GM18907 (cell line): ENCODE measurements around the gene F10.
"Not testable (repeated sequence)": the region's sequence is repeated elsewhere in the genome, so short reads cannot be mapped to it uniquely, and the experiment has no call there.

Source experiments
- ATAC-seq: cut with Tn5 transposase; IDR thresholded peaks from one replicate; pipeline ENCODE4 v1.9.1; 2021; ENCODE audit warnings: mild to moderate bottlenecking, moderate library complexity; ENCODE audit not compliant: unreplicated experiment

Gene F10

DNA sequence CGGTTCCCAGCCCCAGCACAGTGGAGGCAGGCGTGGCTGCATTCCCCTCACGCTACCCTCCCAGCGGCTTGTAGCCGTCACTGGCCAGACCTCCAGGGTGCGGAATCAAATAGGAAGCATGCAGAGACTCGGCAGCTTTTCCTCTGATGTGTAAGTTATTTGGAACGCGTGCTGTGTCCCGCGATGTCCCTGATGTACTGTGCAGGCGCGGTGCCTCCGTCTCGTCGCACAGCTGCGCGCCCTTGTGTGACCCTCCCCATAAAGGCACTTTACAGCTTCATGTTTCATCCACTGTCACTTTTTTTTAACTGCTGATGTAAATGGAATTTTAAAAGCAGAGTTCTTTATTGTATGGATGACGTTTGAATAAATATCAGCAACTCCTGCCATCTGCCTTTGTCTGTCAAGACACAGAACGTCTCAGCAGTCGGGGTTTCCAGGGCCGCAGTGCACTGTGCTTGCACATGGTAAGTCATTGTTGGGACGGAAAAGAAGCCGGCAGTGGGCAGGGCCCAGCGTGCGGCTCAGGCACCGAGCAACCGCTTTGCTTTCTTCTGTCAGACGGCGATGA is 24.4 kb upstream of the F10 start:
- no peak for ATAC-seq

DNA sequence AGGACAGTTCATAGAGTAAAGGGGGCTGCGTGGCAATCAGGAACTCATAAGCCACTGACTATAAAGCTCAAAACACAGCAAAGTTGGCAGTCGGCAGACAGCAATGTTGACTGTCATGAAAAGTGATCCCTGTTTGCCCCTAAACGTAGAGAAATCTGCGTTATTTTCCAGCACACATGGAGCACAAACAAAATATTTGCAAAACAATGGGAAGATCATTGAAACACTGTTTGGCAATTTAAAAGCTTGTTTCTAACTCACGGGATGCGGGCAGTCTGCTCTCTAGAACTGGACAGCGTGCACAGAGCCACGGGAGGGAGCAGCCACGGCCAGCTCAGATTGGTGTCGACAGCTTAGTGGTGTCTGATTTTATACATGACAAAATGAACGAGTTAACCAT is 23.5 kb upstream of the F10 start:
- ATAC-seq: no peak

DNA sequence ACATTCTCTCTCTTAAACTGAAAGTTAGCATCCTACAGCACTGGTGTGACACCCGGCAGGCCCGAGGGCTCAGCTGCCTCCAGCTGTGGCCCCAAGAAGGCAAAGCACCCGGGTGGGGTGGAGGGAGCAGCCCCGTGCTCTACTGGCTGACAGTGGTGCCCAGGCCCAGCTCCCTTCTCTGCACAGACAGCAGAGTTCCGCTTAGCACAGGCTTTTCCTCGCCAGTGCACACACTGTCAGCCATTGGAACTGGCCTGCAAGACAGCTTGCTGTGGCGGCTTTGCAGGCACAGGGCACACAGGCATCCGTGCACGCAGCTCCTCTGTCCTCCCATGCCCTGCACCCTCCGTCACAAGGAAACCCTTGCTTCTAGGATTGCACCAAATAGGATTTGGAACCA is 20.3 kb upstream of the F10 start:
- not testable (repeated sequence) for ATAC-seq

DNA sequence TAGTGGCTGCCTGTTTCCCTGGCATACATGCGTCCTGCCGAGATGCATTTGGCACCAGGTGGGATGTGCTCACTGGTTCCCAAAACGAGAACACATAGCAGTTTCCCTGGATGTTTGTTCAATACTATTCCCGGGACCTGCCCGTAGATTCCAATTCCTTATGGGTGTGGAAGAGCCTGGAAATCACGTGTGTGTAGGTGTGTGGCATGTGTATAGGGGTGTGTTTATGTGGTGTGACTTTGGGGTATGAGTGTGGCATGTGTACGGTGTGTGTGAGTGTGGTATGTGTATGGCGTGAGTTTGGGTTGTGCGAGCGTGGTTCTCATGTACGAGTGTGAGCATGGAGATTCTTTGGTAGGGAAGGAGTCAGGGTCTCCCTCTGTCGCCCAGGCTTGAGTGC is 19.9 kb upstream of the F10 start:
- ATAC-seq: no peak

DNA sequence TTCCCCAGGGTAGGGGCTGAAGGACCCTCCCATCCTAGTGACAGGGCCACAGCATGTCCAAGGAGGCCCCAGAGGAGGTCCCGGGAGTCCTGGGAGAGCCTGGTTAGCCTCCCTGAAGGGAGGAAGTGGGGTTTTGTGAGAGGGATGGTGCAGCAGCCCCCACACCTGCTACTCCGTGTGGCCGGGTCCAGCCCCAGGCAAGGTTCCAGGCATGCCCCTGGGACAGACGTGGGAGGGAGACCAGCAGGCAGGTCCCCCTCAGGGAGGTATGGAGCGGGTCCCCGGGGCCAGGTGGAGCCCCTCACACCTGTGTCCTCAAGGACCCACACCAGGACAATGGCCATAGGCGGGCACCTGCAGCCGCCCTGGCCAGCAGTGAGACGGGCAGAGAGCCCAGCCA is 19.0 kb upstream of the F10 start:
- ATAC-seq: no peak

DNA sequence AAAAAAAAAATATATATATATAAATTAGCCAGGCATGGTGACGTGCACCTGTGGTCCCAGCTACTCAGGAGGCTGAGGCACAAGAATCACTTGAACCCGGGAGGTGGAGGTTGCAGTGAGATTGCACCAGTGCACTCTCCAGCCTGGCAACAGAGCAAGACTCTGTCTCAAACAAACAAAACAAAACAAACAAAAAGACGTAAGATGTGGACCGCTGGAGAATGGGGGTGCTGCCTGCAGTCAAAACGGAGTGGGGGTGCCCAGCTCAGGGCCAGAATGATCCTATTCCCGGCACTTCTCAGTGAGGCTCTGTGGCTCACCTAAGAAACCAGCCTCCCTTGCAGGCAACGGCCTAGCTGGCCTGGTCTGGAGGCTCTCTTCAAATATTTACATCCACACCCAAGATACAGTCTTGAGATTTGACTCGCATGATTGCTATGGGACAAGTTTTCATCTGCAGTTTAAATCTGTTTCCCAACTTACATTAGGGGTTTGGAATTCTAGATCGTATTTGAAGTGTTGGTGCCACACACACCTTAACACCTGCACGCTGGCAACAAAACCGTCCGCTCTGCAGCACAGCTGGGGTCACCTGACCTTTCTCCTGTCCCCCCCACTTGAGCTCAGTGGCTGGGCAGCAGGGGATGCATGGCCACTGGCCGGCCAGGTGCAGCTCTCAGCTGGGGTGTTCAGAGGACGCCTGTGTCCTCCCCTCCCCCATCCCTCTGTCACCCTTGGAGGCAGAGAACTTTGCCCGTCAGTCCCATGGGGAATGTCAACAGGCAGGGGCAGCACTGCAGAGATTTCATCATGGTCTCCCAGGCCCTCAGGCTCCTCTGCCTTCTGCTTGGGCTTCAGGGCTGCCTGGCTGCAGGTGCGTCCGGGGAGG is 17.3 kb upstream of the F10 start, which contains the start of gene F7:
TSS of gene F7 (plus strand) at position 760 of the 889 bp plus-strand sequence. CDS start at position 811, 51 bp downstream.
- ATAC-seq: no peak

DNA sequence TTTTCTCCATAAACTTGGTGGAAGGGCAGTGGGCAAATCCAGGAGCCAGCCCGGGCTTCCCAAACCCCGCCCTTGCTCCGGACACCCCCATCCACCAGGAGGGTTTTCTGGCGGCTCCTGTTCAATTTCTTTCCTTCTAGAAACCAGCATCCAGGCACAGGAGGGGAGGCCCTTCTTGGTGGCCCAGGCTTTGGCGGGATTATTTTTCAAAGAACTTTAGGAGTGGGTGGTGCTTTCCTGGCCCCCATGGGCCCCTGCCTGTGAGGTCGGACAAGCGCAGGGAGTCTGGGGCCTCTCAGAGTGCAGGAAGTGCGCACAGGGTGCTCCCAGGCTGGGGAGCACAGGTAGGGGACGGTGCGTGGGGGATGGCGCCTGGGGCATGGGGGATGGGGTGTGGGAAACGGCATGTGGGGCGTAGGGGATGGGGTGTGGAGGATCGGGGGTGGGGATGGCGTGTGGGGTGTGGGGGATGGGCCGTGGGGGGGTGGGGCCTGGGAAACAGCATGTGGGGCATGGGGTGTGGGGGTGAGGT is 16.6 kb upstream of the F10 start:
- ATAC-seq: no peak

DNA sequence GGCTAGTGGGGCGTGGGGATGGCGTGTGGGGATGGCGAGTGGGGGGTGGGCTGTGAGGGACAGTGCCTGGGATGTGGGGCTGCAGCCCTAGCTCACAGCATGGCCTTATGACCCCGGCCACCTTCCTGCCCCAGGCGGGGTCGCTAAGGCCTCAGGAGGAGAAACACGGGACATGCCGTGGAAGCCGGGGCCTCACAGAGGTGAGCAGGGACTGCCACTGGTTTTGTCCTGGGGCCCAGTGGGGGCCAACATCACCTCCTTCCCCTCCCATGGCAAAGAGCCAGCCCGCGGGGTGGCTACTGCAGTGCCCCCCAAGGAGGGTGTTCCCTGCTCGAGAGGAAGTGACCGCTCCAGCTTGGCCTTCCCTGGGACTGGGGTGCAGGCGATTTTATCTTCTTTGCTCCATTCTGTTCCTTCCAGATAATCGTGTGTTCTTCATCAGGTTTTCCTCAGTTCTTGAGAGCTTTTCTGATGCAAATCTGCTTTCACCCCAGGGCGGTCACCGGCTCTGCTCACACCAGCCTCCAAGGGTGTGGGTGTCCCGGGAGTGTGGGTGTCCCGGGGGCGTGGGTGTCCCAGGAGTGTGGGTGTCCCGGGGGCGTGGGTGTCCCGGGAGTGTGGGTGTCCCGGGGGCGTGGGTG is 15.8 kb upstream of the F10 start:
- ATAC-seq: no peak

DNA sequence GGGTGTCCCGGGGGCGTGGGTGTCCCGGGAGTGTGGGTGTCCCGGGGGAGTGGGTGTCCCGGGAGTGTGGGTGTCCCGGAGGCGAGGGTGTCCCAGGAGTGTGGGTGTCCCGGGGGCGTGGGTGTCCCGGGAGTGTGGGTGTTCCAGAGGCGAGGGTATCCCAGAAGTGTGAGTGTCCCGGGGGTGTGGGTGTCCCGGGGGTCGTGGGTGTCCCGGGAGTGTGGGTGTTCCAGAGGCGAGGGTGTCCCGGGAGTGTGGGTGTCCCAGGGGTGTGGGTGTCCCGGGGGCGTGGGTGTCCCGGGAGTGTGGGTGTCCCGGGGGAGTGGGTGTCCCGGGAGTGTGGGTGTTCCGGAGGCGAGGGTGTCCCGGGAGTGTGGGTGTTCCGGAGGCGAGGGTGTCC is 14.1 kb upstream of the F10 start:
- not testable (repeated sequence) for ATAC-seq

DNA sequence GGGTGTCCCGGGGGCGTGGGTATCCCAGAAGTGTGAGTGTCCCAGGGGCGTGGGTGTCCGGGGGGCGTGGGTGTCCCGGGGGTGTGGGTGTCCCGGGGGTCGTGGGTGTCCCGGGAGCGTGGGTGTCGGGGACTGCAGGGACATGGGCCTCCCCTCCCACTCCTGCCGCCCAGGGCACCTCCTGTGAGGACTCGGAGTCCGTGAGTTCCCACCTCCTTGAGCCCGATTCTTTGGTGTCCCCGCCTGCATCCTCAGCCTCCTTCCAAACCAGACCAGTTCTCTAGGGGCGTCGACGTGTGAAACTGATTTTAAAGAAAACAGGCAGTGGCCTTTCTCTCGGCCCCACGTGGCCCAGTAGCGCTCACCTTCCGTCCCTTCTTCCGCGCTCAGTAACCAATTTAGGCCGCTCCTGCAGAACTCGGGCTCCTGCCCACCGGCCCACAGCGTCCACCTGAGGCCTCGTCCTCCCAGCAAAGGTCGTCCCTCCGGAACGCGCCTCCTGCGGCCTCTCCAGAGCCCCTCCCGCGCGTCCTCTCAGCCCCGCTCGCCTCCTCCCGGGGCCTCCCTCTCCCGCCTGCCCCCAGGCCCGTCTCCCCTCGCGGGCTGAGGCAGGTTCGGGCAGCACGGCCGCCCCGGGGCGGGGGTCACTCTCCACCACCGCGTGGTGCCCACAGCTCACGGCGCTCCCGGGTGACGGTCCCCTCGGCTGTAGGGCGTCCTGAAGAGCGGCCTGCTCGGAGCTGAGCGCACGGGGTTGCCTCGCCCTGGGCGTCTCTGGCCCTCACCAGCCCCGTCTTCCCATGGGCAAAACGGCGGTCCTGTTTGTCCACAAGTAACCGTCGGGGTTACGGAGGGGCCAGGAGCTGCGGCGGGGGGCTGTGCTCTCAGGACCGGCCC is 13.2 kb upstream of the F10 start:
- no peak for ATAC-seq

DNA sequence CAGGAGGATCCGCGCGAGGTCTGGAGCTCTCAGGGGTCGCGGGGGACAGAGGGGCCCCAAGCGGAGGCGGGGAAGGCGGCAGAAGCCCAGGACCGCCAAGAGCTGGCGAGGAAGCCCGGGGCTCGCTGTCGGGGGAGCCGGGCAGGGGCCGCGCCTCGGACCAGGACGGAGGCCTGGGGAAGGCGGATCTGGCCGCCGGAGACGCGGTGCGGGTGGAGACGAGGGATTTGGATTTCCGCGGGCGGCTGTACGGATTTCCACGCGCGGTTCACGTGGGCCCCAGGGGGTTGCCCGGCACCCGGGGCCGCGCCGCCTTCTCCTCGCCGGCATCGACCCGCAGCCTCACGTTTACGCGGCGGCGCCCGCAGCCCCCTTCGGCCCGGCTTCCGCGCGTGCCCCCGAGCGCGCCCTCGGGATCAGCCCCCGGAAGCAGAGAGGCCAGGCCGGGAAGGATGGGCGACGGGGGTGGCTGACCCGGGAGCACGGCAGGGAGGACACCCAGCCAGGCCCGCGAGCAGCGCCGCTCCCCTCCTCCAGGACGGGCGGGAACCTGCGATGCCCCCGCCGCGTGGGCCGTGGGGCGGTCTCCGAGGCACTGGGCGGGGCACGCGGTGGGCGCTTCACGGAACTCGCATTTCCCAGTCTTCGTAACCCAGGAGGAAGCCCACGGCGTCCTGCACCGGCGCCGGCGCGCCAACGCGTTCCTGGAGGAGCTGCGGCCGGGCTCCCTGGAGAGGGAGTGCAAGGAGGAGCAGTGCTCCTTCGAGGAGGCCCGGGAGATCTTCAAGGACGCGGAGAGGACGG is 12.3 kb upstream of the F10 start:
- no peak for ATAC-seq

DNA sequence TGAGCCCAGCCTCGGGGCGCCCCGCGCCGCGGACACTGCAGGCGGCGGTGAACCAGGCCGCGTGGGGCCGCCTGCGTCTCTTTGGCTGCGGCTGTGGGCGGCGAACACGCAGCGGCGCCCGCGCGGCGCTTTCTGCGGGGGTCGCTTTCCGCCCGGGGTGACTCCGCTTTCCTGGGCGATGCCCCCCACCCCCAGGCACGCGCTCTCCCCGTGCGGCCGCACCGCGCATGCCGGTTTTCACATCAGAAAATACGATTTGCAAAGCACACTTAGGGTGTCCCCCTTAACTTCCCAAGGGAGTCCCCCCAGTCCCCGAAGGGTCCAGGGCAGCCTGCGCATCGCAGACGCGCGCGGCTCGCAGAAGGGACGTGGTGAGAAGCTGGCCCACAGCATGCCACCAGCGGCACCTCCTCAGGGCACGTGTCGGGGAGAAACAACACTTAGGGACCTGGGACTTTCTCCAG is 11.7 kb upstream of the F10 start:
- ATAC-seq: no peak

DNA sequence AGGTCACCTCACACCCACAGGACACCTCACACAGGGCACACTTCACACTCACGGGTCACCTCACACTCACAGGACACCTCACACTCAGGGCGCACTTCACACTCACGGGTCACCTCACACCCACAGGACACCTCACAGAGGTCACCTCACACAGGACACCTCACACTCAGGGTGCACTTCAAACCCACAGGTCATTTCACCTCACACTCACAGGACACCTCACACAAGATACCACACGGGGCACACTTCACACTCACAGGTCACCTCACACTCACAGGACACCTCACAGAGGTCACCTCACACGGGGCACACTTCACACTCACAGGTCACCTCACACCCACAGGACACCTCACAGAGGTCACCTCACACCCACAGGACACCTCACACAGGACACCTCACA is 10.8 kb upstream of the F10 start:
- not testable (repeated sequence) for ATAC-seq

DNA sequence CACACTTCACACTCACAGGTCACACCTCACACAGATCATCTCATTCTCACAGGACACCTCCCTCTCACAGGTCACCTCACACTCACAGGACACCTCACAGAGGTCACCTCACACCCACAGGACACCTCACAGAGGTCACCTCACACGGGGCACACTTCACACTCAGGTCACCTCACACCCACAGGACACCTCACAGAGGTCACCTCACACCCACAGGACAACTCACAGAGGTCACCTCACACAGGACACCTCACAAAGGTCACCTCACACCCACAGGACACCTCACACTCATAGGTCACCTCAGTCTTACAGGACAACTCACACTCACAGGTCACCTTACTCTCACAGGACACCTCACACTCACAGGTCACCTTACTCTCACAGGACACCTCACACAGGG is 10.1 kb upstream of the F10 start:
- not testable (repeated sequence) for ATAC-seq

DNA sequence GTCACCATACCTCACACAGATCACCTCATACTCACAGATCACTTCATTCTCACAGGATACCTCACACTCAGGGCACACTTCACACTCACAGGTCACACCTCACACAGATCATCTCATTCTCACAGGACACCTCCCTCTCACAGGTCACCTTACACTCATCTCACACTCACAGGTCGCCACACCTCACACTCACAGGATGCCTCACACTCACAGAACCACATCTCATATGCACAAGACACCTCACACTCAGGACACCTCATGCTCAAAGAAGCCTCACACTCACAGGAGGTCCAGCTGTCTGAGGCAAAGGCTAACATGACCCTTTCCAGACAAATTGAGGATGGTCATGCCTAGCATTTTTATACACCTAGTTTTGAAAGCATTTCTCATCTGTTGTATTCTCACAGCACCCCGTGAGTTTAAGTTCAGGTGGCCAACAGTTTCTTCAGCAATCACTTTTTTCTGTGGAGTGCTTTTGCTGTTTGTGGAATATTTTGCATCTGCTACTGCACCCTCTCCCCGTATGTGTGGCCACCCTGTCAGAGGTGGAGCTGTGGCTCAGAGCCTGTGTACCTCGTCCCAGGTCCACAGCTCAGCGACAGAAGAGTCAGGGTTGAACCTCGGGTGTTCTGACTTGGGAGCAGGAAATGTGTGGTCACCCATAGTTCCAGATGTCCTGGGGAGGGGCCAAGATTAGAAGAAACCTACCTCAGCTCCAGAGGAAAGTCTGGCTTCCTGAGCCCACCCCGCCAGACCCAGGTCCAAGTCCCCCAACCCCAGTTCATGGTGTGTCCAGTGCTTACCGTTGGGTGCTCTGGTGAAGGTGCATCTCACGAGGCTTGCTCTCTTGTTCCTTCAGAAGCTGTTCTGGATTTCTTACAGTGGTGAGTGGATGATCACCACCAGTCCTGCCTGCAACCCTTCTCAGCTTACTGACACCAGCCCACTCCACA is 9.4 kb upstream of the F10 start:
- ATAC-seq: no peak

DNA sequence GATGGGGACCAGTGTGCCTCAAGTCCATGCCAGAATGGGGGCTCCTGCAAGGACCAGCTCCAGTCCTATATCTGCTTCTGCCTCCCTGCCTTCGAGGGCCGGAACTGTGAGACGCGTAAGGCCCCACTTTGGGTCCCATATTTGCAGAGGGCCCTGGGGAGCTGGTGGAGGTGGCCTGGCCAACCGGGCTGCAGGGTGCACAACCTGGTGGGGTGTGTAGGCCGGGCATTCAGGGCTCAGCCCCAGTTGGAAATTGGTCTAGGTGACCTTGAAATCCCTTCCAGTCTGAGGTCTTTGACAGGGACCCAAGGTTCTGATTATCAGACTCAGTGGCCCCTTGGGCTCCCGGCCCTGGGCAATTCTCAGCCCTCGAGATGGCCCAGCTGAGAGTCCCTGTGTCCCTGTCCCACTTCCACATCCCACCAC is 8.7 kb upstream of the F10 start:
- no peak for ATAC-seq

DNA sequence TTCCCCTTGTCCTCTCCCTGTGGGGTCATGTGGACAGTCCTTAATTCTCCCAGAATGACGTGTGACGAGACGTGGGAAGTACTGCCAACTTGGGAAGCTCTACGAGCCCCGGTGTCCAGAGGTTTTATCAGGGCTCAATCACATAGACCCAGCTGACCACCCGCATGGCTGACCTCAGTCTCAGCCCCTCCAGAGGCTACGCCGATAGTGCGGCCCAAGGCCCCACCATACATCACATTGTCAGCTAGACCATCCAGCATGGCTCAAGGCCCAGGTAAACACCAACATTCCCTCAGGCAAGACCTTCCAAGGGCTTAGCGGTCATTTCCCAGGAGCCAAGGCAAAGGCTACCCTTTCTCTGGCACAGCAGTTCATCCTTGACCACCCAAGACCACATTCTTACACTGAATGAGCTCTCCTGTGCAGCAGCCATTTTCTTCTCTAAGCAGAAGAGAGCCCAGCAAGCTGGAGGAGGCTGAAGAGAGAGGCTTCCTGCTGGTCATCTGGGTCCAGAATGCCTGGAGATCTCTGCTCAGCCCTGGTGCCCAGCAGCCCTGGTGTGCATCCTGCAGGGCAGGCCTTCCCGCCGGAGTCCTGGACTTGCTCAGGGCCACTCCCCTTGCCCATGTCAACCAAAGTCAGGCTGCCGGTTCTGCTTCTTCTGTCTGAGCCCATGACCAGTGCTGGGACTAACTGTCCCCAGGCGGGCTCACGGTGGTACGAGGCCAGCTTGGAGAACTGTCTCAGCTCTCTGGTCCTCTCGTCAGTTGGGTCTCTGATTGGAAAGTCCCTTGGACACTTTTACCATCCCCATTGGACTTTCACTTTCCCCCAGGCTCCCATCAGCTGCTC is 7.9 kb upstream of the F10 start:
- ATAC-seq: no peak
